ENCODE data around the gene NUDCD3.

DNA sequence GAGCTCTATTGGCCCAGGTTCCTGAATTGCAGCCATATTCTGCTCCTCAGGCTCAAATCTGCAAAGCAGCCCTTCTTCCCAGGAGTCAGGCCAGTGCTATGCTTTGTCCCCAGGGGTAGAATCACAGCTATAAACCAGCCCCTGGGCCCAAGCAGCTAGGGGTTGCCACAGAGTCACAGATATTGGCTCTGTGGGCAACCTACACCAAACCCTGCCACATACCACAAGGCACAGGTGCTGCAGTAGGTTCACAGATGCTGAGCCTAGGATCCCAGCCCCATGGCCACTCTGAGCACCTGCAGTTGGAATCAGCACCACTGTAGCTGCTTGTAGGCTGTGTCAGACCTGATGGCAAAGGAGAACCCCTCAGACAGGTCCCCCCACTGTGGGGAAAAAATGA, 122.0 kb downstream of the NUDCD3 start:
- TF ChIP-seq, protein P1, sequence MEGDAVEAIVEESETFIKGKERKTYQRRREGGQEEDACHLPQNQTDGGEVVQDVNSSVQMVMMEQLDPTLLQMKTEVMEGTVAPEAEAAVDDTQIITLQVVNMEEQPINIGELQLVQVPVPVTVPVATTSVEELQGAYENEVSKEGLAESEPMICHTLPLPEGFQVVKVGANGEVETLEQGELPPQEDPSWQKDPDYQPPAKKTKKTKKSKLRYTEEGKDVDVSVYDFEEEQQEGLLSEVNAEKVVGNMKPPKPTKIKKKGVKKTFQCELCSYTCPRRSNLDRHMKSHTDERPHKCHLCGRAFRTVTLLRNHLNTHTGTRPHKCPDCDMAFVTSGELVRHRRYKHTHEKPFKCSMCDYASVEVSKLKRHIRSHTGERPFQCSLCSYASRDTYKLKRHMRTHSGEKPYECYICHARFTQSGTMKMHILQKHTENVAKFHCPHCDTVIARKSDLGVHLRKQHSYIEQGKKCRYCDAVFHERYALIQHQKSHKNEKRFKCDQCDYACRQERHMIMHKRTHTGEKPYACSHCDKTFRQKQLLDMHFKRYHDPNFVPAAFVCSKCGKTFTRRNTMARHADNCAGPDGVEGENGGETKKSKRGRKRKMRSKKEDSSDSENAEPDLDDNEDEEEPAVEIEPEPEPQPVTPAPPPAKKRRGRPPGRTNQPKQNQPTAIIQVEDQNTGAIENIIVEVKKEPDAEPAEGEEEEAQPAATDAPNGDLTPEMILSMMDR (IDR thresholded peaks at IDR 0.05), result no peak
- no peak for TF ChIP-seq POLR2AphosphoS5 (IDR thresholded peaks at IDR 0.05)

Measured in suprapubic skin (tissue), 3 donors.